Ramos (cell line): ENCODE measurements around the gene ARHGEF25.

ENCODE experiments used
- in situ Hi-C: fragments of 300-500 bp; cut with MboI; formaldehyde crosslinking; loops from one replicate; pipeline ENCODE4 v1.14.3; 2022; ENCODE audit warnings: low sequenced_read_pairs; ENCODE audit not compliant: unreplicated experiment

ARHGEF25 gene

DNA sequence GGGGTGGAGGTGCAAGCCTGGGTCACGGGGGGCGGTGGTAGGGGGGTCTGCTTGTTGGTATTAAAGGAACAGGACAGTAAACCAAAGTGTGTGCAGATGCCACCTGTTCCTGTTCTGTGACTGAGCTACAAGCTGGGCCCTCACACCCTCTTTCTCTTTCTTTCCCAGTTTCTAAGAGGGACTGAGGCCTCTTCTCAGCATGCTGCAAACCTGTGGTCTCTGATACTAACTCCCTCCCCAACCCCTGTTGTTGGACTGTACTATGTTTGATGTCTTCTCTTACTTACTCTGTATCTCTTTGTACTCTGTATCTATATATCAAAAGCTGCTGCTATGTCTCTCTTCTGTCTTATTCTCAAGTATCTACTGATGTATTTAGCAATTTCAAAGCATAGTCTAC is 27.2 kb upstream of the ARHGEF25 start:
- in situ Hi-C loops = loop anchor here (5.0 to 25.0 kb wide), 2 partner anchors 43 to 328 kb away; no protein-coding TSS in a partner anchor

DNA sequence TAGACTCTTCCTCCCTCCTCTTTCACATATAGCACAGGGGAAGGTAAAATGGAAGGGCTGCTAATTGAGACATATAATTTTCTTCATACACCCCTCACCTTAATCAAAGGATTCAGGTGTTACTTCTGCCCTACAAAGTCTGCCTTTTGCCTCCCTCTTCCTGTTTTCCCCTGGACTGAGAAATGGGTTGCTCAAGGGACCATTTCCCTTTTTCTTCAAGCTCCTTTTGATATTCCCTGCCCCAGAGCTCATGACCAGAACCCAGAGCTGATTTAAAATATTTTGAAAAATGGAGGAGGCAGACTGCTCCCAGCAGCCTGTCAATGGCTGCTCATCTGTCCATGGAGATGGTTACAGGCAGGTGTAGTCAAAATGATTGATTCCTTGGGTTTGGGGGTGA is 26.5 kb upstream of the ARHGEF25 start:
- in situ Hi-C loops = loop anchor here (5.0 to 25.0 kb wide), 2 partner anchors 43 to 328 kb away; no protein-coding TSS in a partner anchor

DNA sequence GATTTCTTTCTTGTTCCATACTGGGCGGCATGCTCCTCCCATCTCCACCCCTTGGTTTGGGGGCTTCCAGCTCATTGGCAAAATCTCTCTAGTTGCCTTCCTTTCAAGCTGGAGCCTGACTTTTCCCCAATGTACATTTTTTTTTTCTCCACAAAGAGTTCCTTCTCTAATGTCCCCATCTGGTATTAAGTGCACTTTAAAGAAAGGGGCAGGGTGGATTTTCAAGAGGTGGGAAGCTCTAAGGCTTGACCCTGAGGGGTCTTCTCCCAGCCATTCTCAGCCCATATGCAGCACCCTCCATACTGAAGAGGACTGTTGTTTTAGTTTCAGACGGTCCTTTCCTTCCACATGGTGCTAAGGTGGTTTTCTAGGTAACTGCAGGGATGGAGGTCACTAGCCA is 26.1 kb upstream of the ARHGEF25 start:
- in situ Hi-C loops = loop anchor here (25.0 kb wide), 1 partner anchor 327 kb away; no protein-coding TSS in a partner anchor

DNA sequence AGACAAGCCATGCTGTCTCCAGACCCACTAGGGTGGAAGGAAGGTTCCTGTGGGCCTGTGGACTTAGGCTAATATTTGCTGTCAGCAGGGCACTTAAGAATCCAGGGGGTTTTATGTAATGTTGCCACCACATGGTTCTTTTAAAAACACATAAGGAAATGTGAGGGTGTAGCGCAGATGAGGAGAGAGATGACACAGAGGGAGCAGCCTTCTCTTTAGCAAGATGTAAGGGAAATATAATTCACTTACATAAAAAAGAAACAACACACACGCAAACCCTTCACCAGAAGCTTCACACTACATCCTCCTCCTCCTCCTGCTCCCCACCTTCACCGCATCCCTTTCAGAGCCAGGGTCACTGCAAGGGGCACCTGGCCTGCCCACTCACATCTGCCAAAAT is 25.1 kb upstream of the ARHGEF25 start:
- in situ Hi-C loops = loop anchor here (25.0 kb wide), 1 partner anchor 326 kb away; no protein-coding TSS in a partner anchor

DNA sequence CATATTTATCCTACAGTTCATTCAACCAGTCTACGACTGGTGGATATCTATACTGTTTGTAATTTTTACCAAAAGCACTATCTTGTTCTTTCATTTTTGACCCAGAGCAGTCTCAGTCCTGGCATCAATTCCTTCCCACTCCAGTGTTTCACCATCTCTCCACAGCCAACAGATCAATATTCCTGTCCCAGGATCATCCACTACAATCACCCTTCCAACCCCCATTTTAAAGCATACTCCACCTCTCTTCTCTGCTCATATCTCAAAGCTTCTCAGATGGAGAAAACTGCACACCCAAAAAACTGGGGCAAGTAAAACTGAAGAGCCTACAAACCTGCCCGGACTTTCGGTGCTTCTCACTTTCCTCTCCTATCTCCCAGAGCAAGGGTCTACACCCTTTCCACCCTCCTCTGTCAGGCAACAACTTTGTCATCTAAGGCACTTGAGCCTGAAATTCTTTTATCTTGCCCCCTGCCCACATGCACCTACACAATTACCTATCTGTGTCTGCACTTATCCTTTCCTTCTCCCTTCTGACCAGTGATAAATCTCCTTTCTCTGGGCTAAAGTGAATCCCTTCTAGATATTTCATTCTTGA is 24.3 kb upstream of the ARHGEF25 start:
- in situ Hi-C loops = loop anchor here (25.0 kb wide), 1 partner anchor 325 kb away; no protein-coding TSS in a partner anchor

DNA sequence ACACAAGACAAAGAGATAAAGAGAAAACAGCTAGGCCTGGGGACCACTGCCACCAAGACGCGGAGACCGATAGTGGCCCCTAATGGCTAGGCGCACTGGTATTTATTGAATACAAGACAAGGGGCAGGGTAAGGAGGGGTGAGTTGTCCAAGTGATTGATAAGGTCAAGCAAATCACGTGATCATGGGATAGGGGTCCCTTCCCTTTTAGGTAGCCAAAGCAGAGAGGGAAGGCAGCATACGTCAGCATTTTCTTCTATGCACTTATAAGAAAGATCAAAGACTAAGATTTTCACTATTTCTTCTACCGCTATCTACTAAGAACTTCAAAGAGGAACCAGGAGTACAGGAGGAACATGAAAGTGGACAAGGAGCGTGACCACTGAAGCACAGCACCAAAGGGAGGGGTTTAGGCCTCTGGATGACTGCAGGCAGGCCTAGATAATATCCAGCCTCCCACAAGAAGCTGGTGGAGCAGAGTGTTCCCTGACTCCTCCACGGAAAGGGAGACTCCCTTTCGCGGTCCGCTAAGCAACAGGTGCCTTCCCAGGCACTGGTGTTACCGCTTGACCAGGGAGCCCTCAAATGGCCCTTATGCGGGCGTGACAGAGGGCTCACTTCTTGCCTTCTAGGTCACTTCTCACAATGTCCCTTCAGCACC is 22.2 kb upstream of the ARHGEF25 start:
- in situ Hi-C loops = loop anchor here (25.0 kb wide), 1 partner anchor 323 kb away; no protein-coding TSS in a partner anchor

DNA sequence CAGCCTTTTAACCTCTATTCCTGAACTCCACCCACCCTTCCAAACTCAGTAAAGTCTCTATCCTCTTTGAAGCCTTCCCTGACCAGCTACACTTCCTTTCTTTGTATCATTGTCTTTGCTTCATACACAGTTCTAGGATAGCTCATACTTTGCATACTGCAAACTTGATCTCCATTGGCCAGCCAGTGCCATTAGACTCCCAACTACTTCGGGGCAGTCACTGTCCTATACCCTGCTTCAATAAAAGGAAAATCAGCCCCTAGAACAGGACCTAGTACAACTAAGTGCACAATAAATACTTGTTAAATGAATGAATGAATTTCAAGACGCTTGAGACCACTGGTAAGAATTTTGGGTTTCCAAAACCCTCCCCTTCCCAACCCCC is 20.8 kb upstream of the ARHGEF25 start:
- in situ Hi-C loops = loop anchor here (25.0 kb wide), 1 partner anchor 322 kb away; no protein-coding TSS in a partner anchor

DNA sequence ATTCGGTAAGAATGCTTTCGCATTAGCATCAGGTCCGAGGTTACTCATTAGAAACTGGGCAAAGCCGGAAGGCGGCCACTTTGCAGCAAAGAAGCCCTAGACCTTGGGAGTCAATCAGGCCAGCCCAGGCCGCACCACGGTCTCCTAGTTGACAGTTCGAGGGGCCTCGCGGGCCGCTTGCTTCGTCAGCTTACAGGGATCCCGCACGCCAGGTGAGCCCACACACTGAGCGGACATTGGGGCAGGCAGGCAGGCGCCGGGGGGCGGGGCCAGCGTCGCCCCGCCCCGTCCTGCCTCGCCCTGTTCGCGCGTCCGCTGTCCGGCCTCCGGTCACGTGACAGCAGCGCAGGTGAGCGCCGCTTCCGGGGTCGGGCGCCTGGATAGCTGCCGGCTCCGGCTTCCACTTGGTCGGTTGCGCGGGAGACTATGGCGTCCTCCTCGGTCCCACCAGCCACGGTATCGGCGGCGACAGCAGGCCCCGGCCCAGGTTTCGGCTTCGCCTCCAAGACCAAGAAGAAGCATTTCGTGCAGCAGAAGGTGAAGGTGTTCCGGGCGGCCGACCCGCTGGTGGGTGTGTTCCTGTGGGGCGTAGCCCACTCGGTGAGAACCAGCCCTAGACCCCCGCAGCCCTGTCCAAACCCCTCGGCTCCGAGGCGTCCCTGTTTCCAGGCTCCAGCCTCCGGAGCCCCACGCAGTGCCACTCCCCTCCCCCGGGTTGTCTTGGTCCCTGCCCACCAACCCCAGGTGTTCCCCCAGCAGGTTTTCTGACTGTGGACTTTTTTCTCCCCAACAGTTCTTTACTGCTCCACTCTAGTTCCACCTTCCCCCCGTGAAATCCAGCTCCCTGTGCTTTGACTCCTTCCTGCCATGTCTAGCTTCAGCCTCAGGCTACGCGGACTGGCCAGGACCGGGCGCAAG is 20.1 kb upstream of the ARHGEF25 start, which contains the start of gene PIP4K2C:
Gene PIP4K2C, plus strand, starts transcription at position 329 of the 918 bp plus-strand sequence. Its CDS starts 98 bp downstream, at position 427.
- in situ Hi-C loops = loop anchor here (25.0 kb wide), 1 partner anchor 321 kb away; no protein-coding TSS in a partner anchor

DNA sequence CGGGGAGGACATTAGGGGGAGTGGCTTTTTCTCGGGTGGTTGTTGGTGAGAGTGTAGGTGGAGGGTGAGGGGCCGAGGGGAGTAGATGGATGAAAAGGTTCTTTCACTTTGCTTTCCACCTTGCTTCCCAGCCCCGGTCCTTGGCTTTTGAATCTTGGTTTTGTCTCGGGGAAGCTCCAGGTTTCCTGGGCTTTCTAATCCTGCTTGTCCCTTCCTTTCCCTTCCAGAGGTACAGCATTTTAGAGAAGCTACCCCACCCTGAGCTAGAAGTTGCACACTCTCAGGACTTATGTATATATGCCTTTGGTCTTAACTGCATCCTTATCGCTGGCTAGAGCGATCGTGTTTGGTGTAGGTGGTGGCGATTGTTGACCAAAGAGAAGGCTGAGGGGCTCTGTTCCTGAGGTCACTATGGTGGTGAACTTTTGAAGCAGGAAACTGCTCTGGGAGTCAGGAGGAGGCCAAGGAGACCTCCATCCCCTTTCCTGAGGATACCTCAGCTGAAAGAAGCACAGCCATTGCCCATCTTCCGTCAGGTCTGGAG is 19.4 kb upstream of the ARHGEF25 start:
- in situ Hi-C loops = loop anchor here (25.0 kb wide), 1 partner anchor 320 kb away; no protein-coding TSS in a partner anchor

DNA sequence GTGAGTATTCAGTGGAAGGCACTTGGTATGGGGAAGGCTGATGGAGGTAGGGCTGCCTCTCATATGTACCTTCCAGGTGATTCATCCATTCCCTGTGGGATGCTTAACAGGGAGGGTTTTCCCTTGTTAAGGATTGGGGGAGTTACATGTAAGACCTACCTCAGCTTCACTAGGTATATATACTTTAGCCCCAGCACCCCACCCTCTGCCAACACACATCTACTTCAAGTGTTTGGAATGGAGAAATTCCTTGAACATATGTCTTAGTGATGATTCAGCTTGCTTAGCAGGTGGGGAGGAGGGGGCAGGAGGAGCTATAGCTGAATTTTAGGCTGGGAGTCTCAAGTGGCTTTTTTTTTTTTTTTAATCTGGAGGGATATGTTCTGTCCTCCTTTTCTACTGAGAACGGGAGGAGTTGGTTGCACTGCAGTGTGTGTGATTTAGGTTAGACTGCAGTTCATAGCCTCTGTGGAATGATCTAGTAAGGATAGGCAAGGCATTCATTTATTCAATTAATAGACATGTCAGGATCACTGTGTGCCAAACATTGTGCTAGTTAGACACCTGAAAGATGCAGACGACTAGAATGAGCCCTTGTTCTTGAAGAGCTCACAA is 18.6 kb upstream of the ARHGEF25 start:
- in situ Hi-C loops = loop anchor here (25.0 kb wide), 1 partner anchor 320 kb away; no protein-coding TSS in a partner anchor

DNA sequence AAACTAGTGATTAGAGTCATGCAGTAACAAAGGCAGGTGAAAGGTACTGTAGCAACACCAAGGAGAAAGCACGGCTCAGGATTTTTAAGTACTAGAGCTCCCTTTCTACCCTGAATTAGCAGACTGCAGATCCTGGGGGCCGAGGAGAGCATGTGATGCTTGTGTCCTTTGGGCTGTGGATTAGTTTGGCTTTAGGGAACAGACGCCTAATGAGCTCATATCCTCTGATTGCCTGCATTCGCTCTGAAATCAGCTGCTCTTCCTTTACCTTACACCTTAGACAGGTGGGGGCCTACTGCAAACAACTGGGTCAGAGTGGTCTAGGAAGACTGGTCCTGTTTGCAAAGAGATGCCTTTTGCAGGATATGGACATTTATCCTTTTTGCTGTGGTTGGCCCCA is 18.0 kb upstream of the ARHGEF25 start:
- in situ Hi-C loops = loop anchor here (25.0 kb wide), 1 partner anchor 319 kb away; no protein-coding TSS in a partner anchor

DNA sequence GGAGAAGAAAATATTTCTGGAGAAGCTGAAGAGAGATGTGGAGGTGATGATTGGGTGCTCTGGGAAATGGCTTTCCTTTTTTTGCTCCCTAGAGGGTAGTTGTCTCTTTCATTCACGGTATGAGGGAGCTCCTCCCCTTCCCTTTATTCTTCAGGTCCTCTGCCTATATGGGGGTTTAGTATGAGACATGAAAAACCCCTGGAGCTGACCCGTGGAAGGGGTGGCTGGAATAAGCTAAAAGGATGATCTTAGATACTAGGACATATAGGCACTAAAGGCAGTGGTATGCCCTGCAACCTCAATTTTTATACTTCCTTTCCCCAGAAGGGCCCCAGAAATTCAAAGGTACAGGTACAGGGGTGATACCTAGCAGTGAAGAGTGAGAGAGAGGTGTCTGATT is 10.8 kb upstream of the ARHGEF25 start:
- in situ Hi-C loops = no loop called here

DNA sequence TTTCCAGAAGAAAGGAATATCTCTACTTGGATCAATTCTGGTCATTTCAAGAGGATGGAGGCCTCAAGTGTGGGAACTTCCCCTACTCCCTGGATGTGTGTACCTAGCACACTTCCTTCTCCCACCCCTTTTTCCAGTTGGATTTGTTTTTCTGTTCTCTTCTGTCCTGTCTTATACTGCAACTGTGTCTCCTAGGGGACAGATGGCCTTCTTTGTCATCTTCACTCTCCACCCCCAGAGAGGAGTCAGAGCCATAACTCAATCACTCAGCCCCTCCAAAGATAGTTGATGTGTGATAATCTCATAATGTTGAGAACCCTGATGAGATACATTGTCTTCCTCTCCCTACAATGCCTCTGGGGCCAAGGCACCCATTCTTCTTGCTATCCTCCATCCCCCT is 8.7 kb upstream of the ARHGEF25 start:
- in situ Hi-C loops = no loop called here

DNA sequence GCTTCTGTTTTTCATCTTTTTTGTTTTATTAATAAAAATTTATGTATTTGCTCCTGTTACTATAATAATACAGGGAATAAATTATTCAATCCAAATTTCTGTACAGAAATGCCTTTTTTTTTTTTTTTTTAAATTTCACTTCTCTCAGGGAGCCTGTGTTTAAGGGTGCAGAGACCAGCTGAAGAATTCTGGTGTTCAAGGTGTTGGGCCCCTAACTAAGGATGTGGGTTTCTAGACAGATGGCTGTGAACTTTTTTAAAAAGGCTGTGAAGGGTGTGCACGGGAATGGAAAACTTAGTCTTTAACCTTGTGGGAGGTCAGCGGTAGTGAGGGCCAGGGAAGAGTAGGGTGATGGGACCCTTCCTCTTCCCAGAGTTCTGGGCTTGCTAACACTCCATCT is 7.9 kb upstream of the ARHGEF25 start:
- in situ Hi-C loops = no loop called here

DNA sequence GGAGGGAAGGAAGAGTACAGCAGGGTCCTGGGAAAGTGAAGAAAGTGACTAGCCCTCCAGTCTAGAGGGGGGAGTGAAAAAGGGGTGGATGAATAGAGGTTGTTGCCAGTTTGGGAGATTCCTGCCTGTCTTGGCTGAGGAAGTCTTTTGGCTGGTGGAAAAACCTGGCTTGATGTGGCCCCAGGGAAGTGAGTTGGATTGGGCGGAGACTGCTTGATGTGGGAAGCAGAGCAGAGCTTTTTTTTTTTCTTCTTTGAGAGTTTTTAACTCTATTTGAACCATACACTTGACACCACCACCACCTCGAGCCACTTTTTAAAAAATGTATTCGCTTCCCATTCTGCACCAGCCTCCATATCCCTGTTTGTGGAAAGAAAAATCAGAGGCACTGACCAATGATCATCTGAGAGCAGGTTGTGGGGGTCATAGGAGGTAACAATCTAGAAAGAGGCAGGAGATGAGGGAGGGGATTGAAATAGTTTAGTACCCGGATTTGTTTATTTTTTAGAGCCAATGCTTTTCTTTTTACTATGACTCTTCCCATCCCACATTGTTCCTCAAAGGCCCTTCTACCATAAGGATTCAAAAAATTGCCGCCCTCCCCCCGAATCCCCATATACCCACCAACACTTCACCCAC is 7.3 kb upstream of the ARHGEF25 start:
- in situ Hi-C loops = no loop called here

DNA sequence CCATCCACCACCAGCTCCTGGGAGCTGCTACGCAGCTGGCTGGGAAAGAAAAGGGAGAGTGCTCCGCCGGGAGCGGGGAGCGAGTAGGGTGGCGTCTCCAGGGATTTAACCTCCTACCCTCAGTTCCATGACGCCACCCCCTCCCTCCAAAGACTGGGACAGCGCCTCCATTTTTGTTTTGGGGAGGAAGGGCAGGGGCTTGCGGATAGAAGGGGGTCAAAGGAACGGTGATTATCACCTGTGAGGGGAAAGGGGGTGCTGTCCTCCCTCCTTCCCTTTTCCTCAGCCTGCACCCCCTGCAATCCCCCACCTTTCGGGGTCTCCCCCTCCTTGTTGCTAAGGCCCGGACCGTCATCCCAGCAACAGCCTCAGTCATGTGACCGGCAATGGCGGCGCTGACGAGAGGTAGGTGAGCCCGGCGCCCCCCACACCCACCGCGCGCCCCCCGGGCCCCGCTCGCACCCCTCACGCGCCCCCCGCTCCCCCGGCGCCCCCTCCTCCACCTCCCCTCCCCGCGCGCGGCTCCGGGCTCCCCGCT is 6.7 kb upstream of the ARHGEF25 start, which contains the start of gene DTX3:
Gene DTX3, plus strand, starts transcription at position 371 of the 538 bp plus-strand sequence. CDS start 1,694 bp downstream, outside the sequence.
- in situ Hi-C loops = no loop called here

DNA sequence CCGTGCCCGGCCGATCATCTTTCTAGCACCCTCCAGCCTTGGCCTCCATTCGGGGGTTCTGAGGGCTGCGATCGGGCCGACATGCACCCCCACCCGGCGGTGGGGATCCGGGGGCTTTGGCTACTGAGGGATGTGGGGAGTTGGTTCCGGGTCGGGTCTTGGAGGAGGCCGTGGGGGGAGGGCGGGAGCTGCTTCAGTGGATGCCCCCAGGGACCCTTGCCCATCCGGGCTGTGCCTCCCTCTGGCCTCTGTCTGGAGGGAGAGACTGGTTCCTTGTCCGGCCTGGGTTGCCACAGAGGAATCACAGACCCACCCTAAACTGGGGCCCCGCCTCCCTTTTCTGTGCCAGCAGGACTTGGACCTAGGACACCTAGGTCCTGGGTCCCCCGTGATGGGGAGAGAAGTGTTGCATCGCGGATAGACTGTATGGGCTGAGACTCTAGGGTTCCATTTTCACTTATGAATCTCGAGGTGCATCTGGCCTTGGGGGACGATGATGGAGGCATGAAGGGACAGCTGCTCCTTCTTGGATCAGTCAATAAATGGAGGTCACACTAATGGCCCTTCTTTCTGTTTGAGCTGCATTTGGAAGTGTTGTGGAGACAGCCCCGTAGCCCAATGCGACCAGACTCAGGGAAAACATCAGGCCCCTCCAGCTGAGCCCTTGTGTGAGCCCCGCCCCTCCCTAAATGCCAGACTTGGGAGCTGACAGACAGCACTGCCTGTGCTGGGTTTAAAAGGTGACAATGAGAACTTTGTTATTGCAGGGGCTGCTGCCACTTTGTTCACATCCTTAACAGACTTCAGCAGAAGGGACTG is 6.0 kb upstream of the ARHGEF25 start:
- in situ Hi-C loops = no loop called here

DNA sequence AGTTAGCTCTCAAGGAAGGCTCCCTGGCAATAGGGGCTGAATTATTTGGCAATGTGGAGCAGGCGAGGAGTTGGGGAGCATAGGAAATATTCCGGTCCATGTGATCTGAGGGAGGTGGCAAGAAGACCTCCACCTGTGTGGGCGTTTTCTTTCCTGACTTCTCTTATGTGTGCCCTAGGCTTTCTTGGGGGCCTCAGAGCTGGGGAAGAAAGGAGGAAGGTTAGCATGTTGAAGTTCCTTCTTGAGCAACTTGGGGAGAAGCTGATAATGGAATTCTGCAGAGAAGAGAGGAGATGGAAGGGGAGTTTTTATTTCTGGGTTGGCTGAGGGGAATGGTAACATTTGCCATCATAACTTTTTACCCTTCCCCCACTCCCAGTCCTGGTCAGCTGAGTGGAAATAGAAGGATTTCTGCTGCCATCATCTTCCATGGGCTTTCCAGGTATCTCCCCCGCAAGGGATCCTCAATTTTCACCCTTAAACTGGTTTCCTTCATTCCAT is 5.4 kb upstream of the ARHGEF25 start:
- in situ Hi-C loops = no loop called here
